NCI-H187 (cell line): ENCODE results near the gene TSPAN15.
"Not testable (repeated sequence)": the region's sequence is repeated elsewhere in the genome, so short reads cannot be mapped to it uniquely, and the experiment has no call there.

ENCODE experiments used
- DNase-seq, 2 experiments: peaks; one replicate each; lab custom pipeline; 2025; lab: John Stamatoyannopoulos, UW

TSPAN15 gene

GRCh38 chr10:69446650-69447151, 4.6 kb upstream of the TSPAN15 start:
- DNase-seq: no peak

GRCh38 chr10:69449841-69450240, 1.4 kb upstream of the TSPAN15 start:
- no peak for DNase-seq

DNA sequence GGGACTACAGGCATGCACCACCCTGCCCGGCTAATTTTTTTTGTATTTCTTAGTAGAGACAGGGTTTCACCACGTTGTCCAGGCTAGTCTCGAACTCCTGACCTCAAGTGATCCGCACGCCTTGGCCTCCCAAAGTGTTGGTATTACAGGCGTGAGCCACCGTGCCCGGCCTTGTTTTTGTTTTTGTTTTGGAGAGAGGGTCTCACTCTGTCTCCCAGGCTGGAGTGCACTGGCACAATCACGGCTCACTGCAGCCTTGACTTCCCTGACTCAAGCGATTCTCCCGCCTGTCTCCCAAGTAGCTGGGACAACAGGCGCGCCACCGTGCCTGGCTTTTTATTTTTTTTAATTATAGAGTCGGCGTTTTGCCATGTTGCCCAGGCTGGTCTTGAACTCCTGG, 870 bp upstream of the TSPAN15 start:
- not testable (repeated sequence) for DNase-seq

- DNase-seq: no peak
These were observed 553 bp downstream of the TSPAN15 start for GRCh38 chr10:69451784-69452251.

- no peak for DNase-seq
These were observed 1.6 kb downstream of the TSPAN15 start for GRCh38 chr10:69452676-69453415.

GRCh38 chr10:69453795-69454194, 2.5 kb downstream of the TSPAN15 start:
- no peak for DNase-seq

GRCh38 chr10:69455006-69455763, 3.9 kb downstream of the TSPAN15 start:
- no peak for DNase-seq

- no peak for DNase-seq
These were observed 5.8 kb downstream of the TSPAN15 start for GRCh38 chr10:69456880-69457693.

DNA sequence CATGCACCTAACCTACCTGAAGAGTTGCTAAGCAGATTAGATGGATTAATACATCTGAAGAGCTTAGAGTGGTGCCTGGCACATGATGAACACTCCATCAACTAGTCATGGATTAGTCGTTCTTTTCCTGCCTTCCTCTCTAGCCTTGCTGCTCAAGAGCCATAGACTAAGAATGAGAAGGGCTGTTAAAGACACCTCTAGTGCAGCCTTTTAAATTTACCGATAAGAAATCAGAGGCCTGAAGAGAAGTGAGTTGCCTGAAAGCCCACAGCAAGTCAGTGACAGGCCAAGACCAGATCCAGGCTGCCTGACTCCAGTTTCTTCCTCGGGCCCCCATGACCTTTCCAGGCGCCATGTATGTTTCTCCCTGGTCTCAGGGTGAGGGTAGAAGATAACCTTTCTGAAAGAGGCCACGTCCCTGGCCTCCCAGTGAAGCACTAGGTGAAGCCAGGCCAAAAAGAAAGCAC, 6.5 kb downstream of the TSPAN15 start:
- no peak for DNase-seq

DNA sequence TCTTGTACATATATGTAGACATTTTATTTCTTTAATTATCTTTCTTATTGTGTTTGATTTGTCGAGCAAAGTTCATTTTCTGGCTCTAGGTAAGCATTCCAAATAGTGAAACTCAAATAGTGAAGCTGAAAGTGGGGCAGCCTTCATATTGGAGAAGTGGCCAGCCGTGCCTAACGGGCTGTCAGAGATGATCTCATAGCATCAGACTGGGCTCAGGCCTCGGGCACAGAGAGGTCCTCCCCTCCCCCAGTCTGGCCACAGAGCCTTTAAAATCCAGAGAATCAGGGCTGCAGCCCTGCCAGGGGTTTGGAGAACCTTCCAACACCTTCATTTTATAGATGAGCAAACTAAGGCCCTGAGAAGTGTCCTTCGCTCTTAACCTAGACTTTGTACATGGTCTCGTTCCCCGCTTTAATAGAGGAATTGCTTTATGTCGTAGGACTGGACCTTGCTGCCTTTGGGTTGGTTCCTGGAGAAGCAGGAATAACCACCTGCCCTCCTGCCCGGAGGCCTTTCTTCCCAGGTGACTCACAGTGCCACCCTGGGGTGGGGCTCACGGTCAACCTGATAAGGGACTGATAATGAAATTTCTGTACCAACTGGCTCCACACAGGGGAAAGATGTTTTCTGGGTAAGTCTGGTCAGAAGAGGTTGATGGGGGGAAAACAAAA, 7.3 kb downstream of the TSPAN15 start:
- DNase-seq: no peak

GRCh38 chr10:69459101-69459790, 8.0 kb downstream of the TSPAN15 start:
- DNase-seq: no peak

DNA sequence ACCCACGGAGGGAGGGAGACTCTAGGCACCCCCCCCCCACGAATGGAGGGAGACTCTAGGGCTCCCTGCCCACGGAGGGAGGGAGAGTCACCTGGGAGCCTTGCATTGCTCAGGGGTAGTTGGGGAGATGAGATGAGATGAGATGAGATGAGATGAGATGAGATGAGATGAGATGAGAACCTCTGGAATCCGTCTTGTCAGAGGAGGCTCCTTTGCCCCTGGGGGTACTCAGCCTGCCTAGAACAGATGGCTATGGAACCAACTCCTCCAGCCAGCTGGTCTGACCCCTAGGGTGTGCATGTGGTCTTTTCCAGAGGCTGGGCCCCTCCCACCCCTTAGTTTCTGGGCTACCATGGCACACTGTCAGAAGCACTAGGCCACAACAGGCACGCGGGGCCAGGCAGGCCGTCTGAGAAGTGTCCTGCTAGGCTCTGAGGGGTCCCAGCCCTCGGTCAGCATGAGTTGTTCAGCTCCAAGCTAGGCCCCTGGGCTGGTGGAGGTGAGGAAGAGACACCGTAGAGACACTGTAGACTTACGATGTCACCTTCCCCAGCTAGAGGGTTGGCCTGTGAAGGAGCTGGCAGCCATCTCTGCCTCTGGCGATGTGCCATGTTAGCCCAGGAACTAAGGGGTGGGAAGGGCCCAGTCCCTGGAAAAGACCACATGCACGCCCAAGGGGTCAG, 8.8 kb downstream of the TSPAN15 start:
- no peak for DNase-seq

GRCh38 chr10:69460576-69461242, 9.4 kb downstream of the TSPAN15 start:
- no peak for DNase-seq

DNA sequence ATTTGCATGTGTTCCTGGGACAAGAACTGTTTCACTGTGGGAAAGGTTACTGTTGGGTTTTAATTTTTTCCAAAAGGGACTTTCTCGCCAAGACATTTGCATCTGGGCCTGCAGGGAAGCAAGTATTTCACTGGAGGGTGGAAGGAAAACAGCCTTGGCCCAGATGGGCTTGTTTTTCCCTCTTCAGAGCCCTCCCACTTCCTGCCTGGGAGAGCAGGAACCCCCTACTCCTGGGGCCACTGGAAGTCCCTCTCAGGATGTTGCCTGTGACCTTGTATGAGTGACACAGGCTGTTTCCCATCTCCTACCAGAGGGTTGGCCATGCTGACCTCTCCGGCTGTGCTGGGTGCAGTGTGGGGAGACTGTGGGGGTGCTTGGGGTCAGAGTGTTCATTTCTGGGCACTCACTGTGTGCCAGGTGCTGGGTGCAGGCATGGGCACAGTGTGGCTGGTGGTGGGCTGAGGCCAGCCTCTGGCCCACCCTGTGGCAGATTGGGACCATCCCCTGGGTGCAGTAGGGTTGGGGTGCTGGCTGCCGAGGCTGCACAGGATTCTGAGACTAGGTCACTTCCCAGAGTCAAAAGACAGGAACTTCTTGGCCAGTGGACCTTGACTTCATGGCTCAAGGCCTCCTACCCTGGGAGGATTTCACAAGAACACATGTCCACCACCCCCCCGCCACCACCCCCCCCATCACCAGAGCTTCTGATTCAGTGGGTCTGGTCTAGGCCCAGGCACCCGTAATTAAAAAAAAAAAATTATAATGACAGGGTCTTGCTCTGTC, 10.2 kb downstream of the TSPAN15 start:
- DNase-seq: no peak

DNA sequence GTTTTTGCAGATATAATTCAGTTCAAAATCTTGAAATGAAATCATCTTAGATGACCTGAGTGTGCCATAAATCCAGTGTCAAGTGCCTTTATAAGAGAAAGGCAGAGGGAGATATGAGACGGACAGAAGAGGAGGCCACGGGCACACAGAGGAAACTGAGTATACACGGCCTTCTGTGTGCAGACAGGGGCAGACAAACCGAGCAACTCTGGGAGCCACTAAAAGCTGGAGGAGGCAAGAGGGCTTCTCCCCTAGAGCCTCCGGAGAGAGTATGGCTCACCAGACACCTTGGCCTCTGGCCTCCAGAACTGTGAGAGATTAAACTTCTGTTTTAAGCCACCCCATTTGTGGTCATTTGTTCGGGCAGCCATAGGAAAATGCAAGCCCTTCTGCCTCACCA, 12.6 kb downstream of the TSPAN15 start:
- no peak for DNase-seq

GRCh38 chr10:69464401-69464800, 13.1 kb downstream of the TSPAN15 start:
- no peak for DNase-seq

- DNase-seq: no peak
These were observed 13.6 kb downstream of the TSPAN15 start for GRCh38 chr10:69464801-69465401.

DNA sequence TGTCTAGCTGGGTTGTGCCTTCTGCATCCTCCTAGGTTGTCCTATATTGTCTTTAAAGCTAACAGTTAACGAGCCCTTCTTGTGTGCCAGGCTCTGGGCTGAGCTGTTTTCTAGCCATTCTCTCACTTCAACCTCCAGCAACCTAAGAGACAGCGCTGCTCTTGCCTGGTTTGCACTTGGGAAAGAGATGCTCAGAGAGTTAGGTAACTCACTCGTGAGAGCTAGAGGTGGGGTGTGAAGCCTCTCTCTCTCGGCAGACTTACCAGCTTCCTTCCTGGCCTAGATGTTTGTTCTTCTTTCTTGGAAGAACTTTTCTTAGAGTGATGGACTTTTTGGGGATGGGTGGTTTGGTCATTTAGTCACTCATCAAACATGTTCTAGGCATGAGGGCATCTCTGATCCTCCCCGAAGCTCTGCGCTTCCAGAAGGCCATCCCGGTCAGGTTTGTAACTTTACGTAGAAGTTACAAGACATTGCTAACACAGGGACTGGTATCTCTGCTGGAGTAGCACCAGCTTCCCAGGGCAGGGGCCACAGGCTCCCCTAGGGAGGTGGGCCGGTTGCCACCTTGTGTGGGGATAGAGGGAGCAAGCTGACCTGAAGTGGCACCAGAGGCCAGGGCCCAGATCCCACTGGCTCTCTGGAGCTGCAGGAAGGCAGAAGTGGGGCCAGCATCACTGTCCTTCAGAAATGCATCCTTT, 14.3 kb downstream of the TSPAN15 start:
- DNase-seq: no peak
